HG02798 (cell line): ENCODE measurements around the gene LSS.
A peak's percentile ranks its signal among the peaks of the same experiment; 100 is the strongest.
"Not testable (repeated sequence)": the region's sequence is repeated elsewhere in the genome, so short reads cannot be mapped to it uniquely, and the experiment has no call there.

Experiments
- ATAC-seq: cut with Tn5 transposase; IDR thresholded peaks from one replicate; pipeline ENCODE4 v1.9.1; 2021; ENCODE audit warnings: mild to moderate bottlenecking; ENCODE audit not compliant: unreplicated experiment, poor library complexity

LSS gene

DNA sequence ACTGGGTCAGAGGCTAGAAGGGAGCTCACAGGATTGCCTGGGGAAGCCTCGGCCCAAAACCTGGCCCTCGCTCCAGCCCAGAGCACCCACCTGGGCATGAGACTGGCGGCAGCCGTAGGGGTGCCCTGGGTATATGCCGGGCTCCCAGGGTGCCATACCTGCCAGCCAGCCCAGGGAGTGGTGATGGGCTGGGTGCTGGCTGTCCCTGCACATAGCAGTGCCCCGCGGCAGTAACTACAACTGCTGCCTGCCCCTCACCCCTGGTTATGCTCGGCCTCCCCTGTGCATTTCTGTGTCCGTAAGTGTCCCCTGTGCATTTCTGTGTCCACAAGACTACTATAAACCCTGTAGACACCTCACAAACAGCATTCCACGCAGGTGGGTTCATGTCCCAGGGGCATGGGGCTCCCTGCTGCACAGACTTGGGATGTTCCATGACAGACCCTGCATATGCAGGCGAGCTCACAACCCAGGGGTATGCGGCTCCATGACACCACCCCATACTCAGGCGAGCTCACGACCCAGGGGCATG lies 38.5 kb downstream of the LSS start:
- ATAC-seq, result no peak

DNA sequence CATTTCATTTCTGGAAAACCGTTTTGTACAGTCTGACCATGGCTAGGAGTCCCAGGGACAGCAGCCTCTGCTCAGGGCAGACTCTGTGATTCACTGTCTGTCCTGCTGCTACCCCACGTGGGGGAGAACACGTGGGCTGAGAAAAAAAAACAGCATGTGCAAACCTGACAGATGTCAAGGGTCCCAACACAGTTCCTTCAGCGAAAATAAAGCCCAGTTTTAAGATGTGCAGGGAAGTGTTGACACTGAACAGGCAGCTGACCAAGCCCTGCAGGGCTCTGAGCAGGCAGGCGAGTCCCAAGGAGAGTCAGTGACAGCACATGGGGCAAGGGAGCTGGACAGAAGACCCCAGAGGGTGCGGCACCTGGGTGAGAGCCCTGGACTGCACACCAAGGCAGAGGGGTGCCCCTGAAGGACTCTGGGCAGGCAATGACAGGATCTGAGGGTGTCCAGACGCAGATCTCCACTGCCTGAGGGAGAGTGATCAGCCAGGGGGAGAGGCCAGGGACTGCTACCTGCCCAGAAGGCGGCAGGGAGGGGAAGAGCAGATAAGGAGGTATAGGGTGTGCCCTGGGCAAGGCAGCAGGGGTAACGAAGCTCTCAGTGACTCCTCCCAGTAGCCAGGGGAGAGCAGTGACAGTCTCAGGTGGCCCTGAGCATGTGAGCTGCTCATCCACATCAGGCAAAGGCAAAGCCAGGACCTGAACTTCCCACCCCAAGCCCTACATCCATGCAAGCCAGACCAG lies 39.2 kb downstream of the LSS start:
- no peak for ATAC-seq

DNA sequence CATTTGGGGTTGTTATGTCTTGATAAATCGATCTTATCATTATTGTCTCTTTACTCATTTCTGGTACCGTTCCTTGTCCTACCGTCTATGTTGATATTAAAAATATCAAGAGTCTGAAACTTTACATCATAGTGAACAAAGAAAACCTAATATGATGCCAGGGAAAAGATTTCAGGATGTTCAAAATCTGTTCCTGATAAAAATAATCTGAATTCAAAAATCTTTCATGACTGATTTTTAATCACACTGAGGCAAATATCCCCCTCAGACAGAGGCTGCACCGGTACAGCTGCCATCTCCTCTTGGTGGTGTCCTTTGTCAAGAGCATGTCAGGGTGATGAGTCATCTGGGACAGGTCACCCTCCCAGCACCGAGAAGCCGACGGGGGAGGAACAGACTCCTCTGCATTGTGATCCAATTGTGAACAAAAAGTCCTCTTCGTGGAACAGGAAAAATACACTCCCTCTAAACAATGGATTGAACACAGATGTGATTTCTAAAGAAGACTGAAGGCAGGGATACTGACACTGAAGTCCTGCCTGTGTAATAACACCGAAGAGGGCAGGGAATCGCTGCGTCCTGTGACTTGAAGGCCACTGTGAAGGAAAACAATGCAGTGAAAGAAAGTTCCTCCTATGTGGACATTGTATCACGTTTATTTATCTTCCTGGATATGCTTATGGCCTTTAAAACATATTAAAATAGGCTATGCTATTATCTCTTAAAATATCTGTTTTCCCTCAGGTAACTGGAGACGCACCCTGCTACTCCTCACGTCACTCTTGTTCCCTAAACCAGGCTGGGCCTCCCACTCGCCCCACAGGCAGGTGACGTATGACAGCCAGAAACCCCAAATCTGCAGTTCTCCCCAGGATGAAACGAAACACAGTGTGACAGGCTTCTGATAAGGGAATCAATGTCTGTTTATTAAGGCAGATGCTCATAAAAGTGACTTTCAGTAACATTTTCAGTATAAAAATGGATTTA lies 40.1 kb downstream of the LSS start:
- ATAC-seq, result no peak

DNA sequence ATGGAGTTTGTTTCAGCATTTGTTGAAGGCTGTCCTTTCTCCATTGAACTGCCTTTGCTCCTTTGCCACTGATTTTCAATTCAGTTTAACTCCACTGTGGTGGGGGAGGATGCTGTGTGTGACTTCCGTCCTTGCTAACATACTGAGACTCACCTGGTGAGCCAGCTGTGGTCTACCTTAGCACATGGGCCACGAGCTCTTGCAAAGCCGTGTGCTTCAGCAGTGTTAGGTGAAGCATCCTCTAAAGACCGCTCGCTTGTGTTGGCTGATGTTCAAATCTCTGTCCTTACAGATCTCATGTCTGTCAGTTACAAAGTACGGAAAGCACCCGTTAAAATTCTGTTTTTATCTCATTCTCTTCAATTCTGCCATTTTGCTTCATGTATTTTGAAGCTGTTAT lies 40.8 kb downstream of the LSS start:
- ATAC-seq, result no peak

DNA sequence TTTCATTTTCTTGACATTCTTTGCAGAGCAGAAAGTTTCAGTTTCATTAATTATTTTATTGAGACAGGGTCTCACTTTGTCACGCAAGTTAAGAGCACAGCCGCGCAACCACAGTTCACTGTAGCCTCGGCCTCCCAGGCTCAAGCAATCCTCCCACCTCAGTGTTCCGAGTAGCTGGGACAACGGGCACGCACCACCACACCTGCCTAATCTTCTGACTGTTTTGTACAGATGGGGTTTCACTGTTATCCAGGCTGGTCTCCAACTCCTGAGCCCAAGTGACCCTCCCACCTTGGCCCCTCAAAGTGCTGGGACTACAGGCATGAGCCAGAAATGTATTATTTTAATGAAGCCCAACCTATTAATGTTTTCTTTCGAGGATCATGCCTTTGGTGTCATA lies 41.3 kb downstream of the LSS start:
- ATAC-seq, result no peak

DNA sequence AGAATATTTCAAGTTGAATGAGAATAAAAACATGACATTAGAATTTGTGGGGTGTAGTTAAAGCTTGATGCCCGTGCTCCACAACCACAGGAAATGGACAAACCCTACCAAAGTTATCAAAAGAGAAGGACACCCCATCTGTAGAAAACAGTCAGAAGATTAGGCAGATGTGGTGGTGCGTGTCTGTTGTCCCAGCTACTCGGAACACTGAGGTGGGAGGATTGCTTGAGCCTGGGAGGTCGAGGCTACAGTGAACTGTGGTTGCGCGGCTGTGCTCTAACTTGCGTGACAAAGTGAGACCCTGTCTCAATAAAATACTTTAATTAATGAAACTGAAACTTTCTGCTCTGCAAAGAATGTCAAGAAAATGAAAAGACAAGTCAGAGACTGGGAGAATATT lies 42.9 kb downstream of the LSS start:
- no peak for ATAC-seq

DNA sequence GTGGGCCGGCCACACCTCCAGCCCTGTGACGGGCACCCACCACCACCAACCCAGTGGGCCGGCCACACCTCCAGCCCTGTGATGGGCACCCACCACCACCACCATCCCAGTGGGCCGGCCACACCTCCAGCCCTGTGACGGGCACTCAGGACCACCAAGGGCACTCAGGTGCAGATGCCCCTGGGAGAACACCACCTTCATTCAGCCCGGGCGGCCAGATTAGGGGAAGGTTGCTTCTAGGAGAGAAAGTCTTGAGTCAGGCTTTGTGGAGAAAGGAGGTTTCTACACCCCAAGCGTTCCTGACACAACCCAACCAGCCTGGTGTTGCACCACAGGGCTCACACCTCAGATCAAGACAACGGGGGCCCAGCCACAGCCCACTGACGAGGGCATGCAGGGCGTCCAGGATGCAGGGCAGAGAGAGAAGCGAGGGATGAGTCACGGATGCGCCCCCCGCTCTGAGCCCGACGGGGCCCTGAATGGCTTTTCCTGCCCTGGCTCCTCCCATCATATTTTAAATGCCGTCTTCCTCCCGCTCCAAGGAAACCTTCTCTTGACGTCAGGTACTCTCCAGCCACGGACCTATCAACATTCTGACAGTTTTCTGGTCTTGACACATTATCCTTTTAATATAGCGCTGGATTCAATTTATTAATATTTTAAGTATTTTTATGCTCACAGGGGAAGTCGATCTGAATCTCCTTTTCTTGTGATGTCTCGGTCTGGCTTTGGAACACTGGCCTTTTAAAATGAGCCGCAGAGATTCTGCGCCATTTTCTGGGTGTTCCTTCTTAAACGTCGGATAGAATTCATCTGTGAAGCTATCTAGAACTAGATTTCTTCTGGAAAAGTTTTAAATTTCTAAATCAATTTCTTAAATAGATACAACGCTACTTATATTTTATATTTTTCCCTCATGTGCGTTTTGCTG lies 43.7 kb downstream of the LSS start:
- ATAC-seq, result peak; percentile 65

DNA sequence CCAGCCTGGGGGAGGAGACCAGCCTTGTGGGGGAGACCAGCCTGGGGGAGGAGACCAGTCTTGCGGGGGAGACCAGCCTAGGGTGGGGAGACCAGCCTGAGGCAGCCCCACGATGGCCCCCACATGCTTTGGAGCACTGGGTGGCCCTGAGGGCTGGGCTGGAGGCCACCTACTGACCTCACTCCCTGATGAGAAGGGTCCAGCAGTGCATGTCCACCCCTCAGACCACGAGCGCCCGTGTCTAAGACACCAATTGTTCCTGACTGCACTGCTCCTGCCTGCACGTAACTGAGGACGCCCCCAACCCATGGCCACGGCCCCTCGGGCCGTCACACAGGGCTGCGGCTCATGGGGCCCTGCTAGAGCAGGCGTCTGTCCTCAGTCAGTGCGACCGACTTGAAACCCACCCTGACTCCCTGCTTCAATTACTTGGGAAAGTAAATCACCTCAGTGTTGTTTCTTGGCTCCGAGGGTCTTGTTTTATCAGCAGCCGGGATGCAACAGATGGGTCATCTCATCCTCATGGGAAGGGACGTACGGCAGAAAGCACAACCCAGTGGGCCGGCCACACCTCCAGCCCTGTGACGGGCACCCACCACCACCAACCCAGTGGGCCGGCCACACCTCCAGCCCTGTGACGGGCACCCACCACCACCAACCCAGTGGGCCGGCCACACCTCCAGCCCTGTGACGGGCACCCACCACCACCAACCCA lies 44.5 kb downstream of the LSS start, which contains the start of gene SPATC1L:
Gene SPATC1L, minus strand, starts transcription at position 550 of the 715 bp plus-strand sequence. CDS start 1,643 bp downstream, outside the sequence.
- peak; percentile 55 for ATAC-seq

DNA sequence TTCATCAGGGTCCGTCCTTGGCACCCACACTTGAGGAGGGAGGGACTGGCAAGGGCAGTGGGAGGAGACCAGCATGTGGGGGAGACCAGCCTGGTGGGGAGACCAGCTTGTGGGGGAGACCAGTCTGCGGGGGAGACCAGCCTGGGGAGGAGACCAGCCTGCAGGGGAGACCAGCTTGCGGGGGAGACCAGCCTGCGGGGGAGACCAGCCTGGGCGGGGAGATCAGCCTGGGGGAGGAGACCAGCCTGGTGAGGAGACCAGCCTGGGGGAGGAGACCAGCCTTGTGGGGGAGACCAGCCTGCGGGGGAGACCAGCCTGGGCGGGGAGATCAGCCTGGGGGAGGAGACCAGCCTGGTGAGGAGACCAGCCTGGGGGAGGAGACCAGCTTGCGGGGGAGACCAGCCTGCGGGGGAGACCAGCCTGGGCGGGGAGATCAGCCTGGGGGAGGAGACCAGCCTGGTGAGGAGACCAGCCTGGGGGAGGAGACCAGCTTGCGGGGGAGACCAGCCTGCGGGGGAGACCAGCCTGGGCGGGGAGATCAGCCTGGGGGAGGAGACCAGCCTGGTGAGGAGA lies 45.2 kb downstream of the LSS start:
- not testable (repeated sequence) for ATAC-seq

DNA sequence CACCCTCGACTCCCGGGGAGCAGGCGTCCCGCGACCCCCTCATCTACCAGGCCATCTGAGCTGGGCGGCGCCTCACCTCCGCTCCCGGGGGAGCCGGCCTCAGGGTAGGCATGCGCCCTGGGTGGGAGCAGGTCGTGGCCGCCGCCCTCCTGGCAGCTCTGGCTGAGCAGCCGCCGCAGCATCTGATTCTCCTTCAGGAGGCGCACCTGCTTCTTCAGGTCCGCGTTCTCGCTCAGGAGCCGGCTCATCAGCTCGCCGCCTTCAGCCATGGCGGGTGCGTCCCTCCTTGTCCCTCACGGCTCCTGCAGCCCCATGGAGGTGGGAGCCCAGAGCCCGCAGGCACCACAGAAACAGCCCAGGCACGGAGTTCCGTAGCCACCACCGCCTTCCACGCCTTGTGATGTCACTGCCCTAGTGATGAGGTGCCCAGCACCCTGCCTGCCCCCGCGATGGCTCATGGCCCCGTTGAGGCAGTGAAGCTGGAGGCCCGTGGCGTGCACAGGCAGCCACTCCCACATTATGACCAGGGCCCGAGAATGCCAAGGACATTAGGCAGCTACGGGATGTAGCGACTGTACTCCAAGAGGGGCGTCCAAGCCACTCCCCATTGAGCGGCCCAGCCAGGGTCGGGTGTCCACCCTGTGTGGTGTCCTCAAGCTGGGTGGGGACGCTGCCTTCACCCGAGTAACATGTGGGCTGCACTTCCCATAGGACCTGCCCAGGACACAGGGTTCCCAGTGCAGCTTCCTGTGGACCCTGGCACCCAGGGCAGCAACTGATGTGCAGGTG lies 45.8 kb downstream of the LSS start:
- no peak for ATAC-seq

DNA sequence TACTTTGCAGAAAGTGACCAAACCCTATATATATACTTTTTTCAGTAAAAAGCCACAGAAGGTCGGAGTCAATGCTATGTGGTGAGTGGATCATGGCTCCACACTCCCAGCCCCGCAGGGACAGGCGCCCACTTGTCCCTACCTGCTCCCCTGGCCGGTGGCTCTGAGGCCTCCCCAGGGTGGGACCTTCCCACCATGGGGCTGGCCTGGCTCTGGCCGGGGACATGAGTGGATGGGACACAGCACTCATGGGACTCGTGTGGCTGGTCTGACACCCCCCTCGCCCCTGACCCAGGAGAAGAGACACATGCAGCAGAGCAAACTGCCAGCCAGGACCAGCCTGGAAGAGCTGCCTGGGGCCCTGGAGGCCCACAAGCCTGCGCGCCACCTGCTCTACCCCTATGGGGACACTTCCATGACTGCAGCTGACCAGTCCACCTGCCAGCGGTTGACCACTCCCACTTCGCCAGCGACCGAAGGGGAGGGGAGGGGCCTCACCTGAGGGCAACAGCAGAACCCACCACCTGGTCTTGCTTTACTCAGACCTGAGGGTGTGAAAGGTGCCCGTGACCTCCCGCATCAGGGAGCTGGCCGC lies 46.5 kb downstream of the LSS start:
- ATAC-seq, result no peak

DNA sequence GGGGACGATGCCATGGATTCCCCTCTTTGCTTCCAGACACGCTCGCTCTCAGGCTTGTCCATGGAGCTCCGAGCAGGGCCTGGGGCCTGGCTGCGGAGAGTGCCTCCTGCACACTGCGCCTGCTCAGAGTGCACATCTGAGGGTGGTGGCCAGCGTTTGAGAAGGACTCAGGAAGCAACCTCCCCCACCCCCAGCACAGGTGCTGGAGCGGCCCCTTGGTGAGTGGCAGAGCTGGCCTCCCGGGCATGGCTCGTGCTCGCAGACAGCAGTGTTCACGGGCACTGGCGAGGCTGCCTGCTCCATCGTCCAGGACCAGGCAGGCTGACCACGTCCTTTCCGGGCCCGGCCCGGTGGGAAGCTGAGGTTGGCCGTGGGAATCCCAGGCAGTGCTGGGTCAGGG lies 47.1 kb downstream of the LSS start:
- no peak for ATAC-seq

DNA sequence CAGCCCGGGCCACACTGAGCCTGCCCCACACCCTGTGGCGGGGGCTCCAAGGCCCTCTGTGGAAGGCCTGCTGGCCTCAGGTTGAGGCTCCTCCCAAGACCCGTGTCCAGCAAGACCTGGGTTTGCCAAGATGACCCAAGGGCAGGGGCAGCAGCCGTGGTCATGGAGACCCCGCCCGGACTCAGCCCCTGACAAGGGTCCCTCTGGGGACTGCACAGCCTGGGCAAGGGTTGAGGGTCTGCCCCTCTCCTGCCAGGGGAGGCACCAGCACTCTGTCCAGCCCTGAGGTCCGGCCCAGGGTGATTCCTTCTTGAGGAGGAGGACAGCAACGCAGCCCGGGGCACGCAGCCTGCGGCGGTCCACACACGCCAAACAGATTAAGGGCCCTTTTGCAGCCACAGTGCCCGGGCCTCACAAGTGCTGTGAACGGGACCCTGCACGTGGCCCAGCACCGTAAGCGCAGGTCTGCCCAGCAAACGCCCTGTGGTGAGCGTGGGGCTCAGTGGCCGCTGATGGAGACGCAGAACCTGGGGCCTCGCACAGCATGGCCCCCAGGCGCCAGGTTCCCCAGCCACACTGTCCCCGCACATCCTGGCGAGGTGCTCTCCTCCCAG lies 47.7 kb downstream of the LSS start:
- no peak for ATAC-seq

DNA sequence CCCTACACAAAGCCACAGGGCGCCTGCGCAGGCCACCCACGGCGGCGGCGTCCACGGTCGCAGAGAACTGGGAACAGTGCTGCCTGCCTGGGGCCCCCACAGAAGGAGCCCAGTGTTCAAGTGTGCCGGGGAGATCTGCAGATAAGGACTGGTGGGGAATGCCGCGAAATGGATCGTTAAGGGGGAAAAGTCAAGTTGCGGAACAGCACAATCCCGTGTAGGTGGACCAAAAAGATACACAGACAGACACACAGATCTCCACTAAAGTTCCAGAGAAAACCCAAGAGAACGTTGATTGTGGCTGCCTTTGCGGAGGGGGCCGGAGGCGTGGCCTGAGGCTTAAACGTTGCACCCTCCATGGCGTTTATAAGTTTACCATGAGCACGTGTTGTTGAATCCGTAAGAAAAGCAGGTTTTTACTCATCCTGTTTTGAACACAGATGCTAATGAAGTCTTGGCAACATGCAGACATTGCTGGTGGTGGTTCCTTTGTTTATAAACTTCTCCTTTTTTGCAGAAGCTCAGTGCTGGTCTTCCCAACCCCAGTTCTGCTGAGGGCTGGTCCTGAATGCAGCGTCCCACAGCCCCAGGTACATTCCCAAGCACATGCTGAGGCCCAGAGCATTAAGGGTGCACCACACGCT lies 48.4 kb downstream of the LSS start:
- no peak for ATAC-seq

DNA sequence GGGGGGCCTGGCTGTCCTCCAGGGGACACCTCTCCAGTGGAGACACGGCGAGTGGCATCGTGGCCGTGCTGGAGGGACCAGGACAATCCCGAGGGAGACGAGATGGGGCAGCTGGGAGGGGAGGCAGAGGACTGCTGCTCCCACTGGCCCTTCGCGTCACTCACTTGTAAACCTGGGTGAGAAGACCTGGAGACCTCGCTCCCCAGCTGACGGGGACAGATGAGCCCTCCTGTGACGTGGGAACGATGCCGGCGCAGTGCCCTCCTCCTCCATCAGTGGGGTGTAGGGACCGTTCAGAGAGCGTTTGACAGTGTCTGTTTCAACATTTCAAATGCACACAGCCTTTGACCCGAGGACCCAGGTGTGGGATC lies 48.9 kb downstream of the LSS start:
- no peak for ATAC-seq

DNA sequence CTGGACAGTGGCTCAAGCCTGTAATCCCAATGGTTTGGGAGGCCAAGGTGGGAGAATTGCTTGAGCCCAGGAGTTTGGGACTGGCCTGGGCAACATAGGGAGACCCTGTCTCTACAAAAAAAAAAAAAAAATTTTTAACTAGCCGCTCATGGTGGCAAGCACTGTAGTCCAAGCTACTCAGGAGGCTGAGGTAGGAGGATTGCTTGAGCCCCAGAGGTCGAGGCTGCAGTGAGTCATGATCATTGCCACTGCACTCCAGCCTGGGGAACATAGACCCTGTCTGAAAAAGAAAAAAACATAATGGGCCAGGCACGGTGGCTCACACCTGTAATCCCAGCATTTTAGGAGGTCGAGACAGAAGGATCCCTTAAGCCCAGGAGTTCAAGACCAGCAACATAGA lies 49.6 kb downstream of the LSS start:
- ATAC-seq, result no peak
